GM21367 (cell line): ENCODE data around the gene SPP1.
"Not testable (repeated sequence)": the region's sequence is repeated elsewhere in the genome, so short reads cannot be mapped to it uniquely, and the experiment has no call there.

Experiments
- ATAC-seq: cut with Tn5 transposase; IDR thresholded peaks from one replicate; pipeline ENCODE4 v1.9.1; 2021; ENCODE audit not compliant: unreplicated experiment

SPP1 gene

GRCh38 chr4:87985097-87985886 lies 9.8 kb downstream of the SPP1 start:
- peak; percentile 74 for ATAC-seq

- ATAC-seq: no peak
Observed at GRCh38 chr4:87985887-87986200, 10.3 kb downstream of the SPP1 start.

- no peak for ATAC-seq
Observed at GRCh38 chr4:87986508-87986907, 11.0 kb downstream of the SPP1 start.

GRCh38 chr4:87989765-87990164 lies 14.3 kb downstream of the SPP1 start:
- no peak for ATAC-seq

- no peak for ATAC-seq
Observed at GRCh38 chr4:87995435-87995834, 19.9 kb downstream of the SPP1 start.

- not testable (repeated sequence) for ATAC-seq
Observed at GRCh38 chr4:87999191-87999691, 23.7 kb downstream of the SPP1 start.

- ATAC-seq: no peak
Observed at GRCh38 chr4:88001871-88002270, 26.4 kb downstream of the SPP1 start.

- no peak for ATAC-seq
Observed at GRCh38 chr4:88002786-88003185, 27.3 kb downstream of the SPP1 start.

GRCh38 chr4:88003261-88003660 lies 27.7 kb downstream of the SPP1 start:
- no peak for ATAC-seq

GRCh38 chr4:88005076-88005475 lies 29.6 kb downstream of the SPP1 start:
- no peak for ATAC-seq

GRCh38 chr4:88005946-88006345 lies 30.4 kb downstream of the SPP1 start:
- ATAC-seq: no peak

GRCh38 chr4:88006956-88007303 lies 31.4 kb downstream of the SPP1 start:
- no peak for ATAC-seq

- ATAC-seq: peak; percentile 81
Observed at GRCh38 chr4:88007304-88008121, 32.0 kb downstream of the SPP1 start, which contains the start of gene PKD2. Gene PKD2 (plus strand): TSS chr4:88007635. CDS start chr4:88007734, 99 bp downstream.

GRCh38 chr4:88008122-88008742 lies 32.7 kb downstream of the SPP1 start:
- ATAC-seq: peak; percentile 23

GRCh38 chr4:88008743-88009171 lies 33.2 kb downstream of the SPP1 start:
- ATAC-seq: no peak

- ATAC-seq: no peak
Observed at GRCh38 chr4:88009871-88010270, 34.4 kb downstream of the SPP1 start.

GRCh38 chr4:88010966-88011365 lies 35.5 kb downstream of the SPP1 start:
- no peak for ATAC-seq

- peak; percentile 44 for ATAC-seq
Observed at GRCh38 chr4:88012647-88013046, 37.1 kb downstream of the SPP1 start.

GRCh38 chr4:88014386-88014905 lies 38.9 kb downstream of the SPP1 start:
- no peak for ATAC-seq

GRCh38 chr4:88015659-88016295 lies 40.3 kb downstream of the SPP1 start:
- no peak for ATAC-seq
